ENCODE data around the gene NR3C1. TPM values are rescaled to one million over a fixed set of nuclear protein-coding genes. Genes with fewer than 3 reads are reported as not detected.
"Not testable (repeated sequence)": the region's sequence is repeated elsewhere in the genome, so short reads cannot be mapped to it uniquely, and the experiment has no call there.

Gene NR3C1
- total RNA-seq, 2 donors from 2014 or later = 30.3 to 38.9 TPM

DNA sequence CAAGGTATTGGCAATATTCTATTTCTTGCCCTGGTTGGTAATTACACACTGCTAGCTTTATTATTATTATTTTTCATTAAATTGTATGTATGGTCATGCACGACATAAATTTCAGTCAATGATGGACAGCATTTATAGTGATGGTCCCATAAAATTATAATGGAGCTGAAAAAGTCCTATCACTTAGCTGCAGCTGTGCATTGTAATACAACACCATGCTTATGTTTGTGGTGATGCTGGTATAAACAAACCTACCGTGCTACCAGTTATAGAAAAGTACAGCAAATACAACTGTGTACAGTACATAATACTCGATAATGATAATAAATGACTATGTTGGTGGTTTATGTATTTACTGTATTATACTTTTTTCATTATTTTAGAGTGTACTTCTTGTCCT is 65.5 kb downstream of the NR3C1 start:
- TF ChIP-seq, protein P1, sequence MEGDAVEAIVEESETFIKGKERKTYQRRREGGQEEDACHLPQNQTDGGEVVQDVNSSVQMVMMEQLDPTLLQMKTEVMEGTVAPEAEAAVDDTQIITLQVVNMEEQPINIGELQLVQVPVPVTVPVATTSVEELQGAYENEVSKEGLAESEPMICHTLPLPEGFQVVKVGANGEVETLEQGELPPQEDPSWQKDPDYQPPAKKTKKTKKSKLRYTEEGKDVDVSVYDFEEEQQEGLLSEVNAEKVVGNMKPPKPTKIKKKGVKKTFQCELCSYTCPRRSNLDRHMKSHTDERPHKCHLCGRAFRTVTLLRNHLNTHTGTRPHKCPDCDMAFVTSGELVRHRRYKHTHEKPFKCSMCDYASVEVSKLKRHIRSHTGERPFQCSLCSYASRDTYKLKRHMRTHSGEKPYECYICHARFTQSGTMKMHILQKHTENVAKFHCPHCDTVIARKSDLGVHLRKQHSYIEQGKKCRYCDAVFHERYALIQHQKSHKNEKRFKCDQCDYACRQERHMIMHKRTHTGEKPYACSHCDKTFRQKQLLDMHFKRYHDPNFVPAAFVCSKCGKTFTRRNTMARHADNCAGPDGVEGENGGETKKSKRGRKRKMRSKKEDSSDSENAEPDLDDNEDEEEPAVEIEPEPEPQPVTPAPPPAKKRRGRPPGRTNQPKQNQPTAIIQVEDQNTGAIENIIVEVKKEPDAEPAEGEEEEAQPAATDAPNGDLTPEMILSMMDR (IDR thresholded peaks at IDR 0.05) = no peak
- no peaks in the 10 kb centered on the region for H3K36me3 ChIP-seq
- H3K27ac ChIP-seq = no peak overlapping the region
- H3K4me3 ChIP-seq = no peak overlapping the region
- no peaks in the 10 kb centered on the region for H3K9me3 ChIP-seq
- no peaks in the 10 kb centered on the region for H3K27me3 ChIP-seq
- peaks cover 0 to 53% of the 10 kb centered on the region in 2 donors for H3K4me1 ChIP-seq
- no peak for DNase-seq (ENCODE audit: low spot score)

DNA sequence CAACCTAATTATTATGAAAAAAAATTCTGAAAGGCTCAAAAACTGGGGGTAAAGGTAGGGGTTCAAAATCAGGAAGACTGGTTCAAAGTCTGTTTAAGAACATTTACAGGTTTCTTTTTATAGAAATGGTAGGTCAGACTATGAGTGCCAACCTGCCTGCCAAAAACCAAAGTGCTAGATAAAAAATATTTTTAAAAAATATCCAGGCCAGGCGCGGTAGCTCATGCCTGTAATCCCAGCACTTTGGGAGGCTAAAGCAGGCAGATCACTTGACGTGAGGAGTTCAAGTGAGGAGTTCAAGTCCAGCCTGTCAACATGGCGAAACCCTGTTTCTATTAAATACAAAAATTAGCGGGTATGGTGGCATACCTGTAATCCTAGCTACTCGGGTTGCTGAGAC is 67.0 kb downstream of the NR3C1 start:
- H3K36me3 ChIP-seq = no peaks in the 10 kb centered on the region
- no peak overlapping the region for H3K4me3 ChIP-seq
- no peaks in the 10 kb centered on the region for H3K27me3 ChIP-seq
- peak overlapping the region; percentile 46 to 68 for H3K27ac ChIP-seq
- DNase-seq (ENCODE audit: low spot score) = no peak
- H3K4me1 ChIP-seq = peaks cover 0 to 43% of the 10 kb centered on the region in 2 donors
- TF ChIP-seq, protein P1 (IDR thresholded peaks at IDR 0.05) = no peak
- no peaks in the 10 kb centered on the region for H3K9me3 ChIP-seq

GRCh38 chr5:143334903-143335302 is 68.6 kb downstream of the NR3C1 start:
- H3K9me3 ChIP-seq = no peaks in the 10 kb centered on the region
- H3K27me3 ChIP-seq = no peaks in the 10 kb centered on the region
- TF ChIP-seq, protein P1 (IDR thresholded peaks at IDR 0.05) = no peak
- H3K27ac ChIP-seq = peak overlapping the region in 1 of 2 donors; percentile 19
- H3K4me1 ChIP-seq = peaks cover 0 to 32% of the 10 kb centered on the region in 2 donors
- no peak overlapping the region for H3K4me3 ChIP-seq
- DNase-seq (ENCODE audit: low spot score) = no peak
- no peaks in the 10 kb centered on the region for H3K36me3 ChIP-seq

DNA sequence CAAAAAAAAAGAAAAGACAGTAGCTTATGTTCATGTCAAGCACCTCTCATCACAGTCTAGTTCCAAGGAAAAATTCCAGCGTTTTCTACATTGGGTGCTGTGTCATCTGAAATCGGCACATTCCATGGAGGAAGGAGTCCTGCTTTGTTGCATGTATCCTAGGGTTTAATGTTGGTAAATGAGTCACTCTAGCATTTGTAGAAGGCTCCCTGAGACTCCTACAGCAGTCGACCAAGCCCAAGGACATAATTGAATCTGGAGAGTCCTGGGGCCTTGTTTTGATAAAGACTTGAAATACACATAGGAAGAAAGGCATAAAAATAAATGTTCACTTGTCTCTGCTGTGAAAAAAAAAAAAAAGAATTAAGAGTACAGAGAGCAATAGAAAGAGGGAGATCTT is 69.1 kb downstream of the NR3C1 start:
- H3K4me3 ChIP-seq; H3K27me3 ChIP-seq; H3K9me3 ChIP-seq; DNase-seq (ENCODE audit: low spot score); H3K36me3 ChIP-seq: not testable (repeated sequence)
- Histone ChIP-seq H3K4me1 (peaks cover 0 to 28% of the 10 kb centered on the region in 2 donors), H3K27ac (peak overlapping the region in 1 of 2 donors; percentile 19)

- Histone ChIP-seq H3K9me3 (no peaks in the 10 kb centered on the region), H3K4me3 (no peak overlapping the region), H3K4me1 (peaks cover 0 to 26% of the 10 kb centered on the region in 2 donors), H3K36me3 (no peaks in the 10 kb centered on the region), H3K27ac (no peak overlapping the region), H3K27me3 (no peaks in the 10 kb centered on the region)
- no peak for DNase-seq (ENCODE audit: low spot score)
- TF ChIP-seq, protein P1 (IDR thresholded peaks at IDR 0.05) = no peak
These were observed 71.5 kb downstream of the NR3C1 start for GRCh38 chr5:143331956-143332355.

GRCh38 chr5:143329843-143330242 is 73.6 kb downstream of the NR3C1 start:
- no peak for DNase-seq (ENCODE audit: low spot score)
- no peak overlapping the region for H3K4me3 ChIP-seq
- H3K4me1 ChIP-seq = peaks cover 0 to 11% of the 10 kb centered on the region in 2 donors
- H3K9me3 ChIP-seq = no peaks in the 10 kb centered on the region
- H3K36me3 ChIP-seq = no peaks in the 10 kb centered on the region
- no peak overlapping the region for H3K27ac ChIP-seq
- TF ChIP-seq, protein P1 (IDR thresholded peaks at IDR 0.05) = no peak
- no peaks in the 10 kb centered on the region for H3K27me3 ChIP-seq
